Measurements from ENCODE around the gene TEAD1. TPM values are rescaled to one million over a fixed set of nuclear protein-coding genes. Genes with fewer than 3 reads are reported as not detected.

TEAD1 gene
- total and polyA plus RNA-seq, 2 experiments from 2014 or later: 24.5 to 103 TPM

DNA sequence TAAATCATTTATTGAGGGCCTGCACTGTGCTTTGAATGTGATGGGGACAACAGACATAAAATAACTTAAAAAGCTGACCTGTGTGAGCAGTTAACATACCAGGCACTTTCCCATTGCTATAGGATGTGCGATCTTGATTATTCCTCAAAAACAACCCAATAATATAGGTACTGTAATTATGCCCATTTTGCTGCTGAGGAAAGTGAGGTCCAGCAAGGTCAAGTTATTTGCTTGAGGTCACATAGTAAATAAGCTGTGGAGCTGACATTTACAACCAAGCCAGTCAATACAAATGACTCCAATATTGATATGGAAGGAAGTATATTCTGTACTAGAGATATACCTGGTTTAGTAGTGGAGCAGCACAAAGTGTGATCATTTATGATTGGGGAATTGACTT is 96.2 kb downstream of the TEAD1 start (continued):
- TF ChIP-seq, protein P1, sequence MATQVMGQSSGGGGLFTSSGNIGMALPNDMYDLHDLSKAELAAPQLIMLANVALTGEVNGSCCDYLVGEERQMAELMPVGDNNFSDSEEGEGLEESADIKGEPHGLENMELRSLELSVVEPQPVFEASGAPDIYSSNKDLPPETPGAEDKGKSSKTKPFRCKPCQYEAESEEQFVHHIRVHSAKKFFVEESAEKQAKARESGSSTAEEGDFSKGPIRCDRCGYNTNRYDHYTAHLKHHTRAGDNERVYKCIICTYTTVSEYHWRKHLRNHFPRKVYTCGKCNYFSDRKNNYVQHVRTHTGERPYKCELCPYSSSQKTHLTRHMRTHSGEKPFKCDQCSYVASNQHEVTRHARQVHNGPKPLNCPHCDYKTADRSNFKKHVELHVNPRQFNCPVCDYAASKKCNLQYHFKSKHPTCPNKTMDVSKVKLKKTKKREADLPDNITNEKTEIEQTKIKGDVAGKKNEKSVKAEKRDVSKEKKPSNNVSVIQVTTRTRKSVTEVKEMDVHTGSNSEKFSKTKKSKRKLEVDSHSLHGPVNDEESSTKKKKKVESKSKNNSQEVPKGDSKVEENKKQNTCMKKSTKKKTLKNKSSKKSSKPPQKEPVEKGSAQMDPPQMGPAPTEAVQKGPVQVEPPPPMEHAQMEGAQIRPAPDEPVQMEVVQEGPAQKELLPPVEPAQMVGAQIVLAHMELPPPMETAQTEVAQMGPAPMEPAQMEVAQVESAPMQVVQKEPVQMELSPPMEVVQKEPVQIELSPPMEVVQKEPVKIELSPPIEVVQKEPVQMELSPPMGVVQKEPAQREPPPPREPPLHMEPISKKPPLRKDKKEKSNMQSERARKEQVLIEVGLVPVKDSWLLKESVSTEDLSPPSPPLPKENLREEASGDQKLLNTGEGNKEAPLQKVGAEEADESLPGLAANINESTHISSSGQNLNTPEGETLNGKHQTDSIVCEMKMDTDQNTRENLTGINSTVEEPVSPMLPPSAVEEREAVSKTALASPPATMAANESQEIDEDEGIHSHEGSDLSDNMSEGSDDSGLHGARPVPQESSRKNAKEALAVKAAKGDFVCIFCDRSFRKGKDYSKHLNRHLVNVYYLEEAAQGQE (IDR thresholded peaks at IDR 0.05; ENCODE audit: unreplicated experiment): no peak
- TF ChIP-seq EZH2phosphoT487 (IDR thresholded peaks at IDR 0.05; ENCODE audit: unreplicated experiment) (no peak), ZNF331 (CRISPR knock-in tag; IDR thresholded peaks at IDR 0.05; ENCODE audit: low read depth) (no peak), EZH2 (IDR thresholded peaks at IDR 0.05; ENCODE audit: low read depth, unreplicated experiment) (no peak), JUNB (IDR thresholded peaks at IDR 0.05; ENCODE audit: unreplicated experiment) (no peak), ZNF114 (CRISPR knock-in tag; IDR thresholded peaks at IDR 0.05) (no peak), STAT1 (IDR thresholded peaks at IDR 0.05; ENCODE audit: unreplicated experiment) (no peak), NANOG (IDR thresholded peaks at IDR 0.05; ENCODE audit: borderline replicate concordance) (no peak)

DNA sequence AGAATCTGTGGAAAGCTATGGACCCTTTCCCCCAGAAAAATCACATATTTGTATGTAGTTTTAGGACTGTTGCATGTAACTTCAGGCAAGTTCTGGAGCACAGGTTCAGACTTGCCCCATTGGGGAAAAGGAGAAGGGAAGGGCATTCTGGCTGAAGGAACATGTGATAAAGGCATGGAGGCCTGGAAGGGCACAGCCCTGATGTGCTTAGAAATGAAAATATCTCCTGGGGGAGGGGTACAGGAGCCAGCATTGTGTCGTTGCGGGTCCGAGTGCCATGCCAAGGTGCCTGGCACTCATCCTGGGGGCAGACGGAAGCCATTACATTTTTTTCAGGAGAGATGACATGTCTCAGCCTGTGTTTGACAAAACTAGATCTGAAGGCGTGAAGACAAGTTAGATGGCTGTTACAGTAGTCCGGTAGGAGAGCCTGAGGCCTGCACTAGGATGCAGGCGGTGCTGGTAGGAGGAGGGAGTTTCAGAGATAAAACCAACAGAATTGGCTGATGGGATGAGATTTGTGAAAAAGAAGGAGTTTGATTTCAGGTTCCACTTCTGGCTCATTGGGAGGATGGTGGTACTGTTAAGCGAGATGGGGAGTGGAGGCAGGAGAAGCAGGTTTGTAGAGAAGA is 96.9 kb downstream of the TEAD1 start:
- H3K27ac ChIP-seq (ENCODE audit: low read depth): peak overlapping the region; percentile 52; the same call in 1 of the 2 replicates
- H3K27ac Mint-ChIP-seq: no peak overlapping the region
- peaks cover 9% of the 10 kb centered on the region for H3K36me3 Mint-ChIP-seq (ENCODE audit: low read depth)
- H4K20me1 ChIP-seq (replicated peaks; ENCODE audit: insufficient read depth): peaks cover 10% of the 10 kb centered on the region
- peaks cover 96% of the 10 kb centered on the region for H3K79me2 ChIP-seq (replicated peaks; ENCODE audit: insufficient read depth)
- peaks cover 8% of the 10 kb centered on the region for H3K27me3 Mint-ChIP-seq (ENCODE audit: insufficient read depth, low read depth, poor library complexity)
- no peak overlapping the region for H3K4me3 ChIP-seq
- H3K4me2 ChIP-seq: no peak overlapping the region
- H2AFZ ChIP-seq: no peak overlapping the region
- H3F3A ChIP-seq (replicated peaks; ENCODE audit: low read depth): no peaks in the 10 kb centered on the region
- DNase-seq (ENCODE audit: low spot score) (no peak), ATAC-seq (no peak)
- peaks cover 61% of the 10 kb centered on the region for H3K4me1 ChIP-seq (ENCODE audit: insufficient read depth)
- no peaks in the 10 kb centered on the region; the same call in 2 of the 3 replicates for H3K9me3 Mint-ChIP-seq
- no peaks in the 10 kb centered on the region for H3K9me2 ChIP-seq (ENCODE audit: insufficient read depth)
- TF ChIP-seq, protein P2, sequence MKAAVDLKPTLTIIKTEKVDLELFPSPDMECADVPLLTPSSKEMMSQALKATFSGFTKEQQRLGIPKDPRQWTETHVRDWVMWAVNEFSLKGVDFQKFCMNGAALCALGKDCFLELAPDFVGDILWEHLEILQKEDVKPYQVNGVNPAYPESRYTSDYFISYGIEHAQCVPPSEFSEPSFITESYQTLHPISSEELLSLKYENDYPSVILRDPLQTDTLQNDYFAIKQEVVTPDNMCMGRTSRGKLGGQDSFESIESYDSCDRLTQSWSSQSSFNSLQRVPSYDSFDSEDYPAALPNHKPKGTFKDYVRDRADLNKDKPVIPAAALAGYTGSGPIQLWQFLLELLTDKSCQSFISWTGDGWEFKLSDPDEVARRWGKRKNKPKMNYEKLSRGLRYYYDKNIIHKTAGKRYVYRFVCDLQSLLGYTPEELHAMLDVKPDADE (IDR thresholded peaks at IDR 0.05): no peak
- H3K4me1 Mint-ChIP-seq: peaks cover 29% of the 10 kb centered on the region
- H3K4me3 Mint-ChIP-seq: no peak overlapping the region
- no peaks in the 10 kb centered on the region for H3K27me3 ChIP-seq (ENCODE audit: insufficient read depth)
- peaks cover 3% of the 10 kb centered on the region; the same call in 1 of the 2 replicates for H3K36me3 ChIP-seq (ENCODE audit: insufficient read depth)
